ENCODE results near the gene ELMOD3.
"Not testable (repeated sequence)": the region's sequence is repeated elsewhere in the genome, so short reads cannot be mapped to it uniquely, and the experiment has no call there.

Gene ELMOD3

DNA sequence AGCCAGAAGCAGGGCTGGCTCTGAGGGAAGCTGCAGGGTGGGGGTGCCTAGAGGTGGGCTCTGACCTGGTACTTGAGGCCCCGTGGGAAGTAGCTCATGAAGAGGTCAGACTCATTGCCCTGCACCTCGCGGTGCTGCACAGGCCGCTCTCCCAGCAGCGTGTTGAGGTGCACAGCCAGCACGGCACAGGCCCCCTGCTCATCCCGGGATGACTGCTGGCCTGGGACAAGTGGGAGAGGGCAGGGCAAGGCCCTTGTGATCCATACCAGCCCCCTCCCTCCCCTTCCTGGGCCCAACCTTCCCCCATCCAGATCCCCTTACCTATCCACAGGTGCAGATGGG lies 46.9 kb downstream of the ELMOD3 start:
- no peak for DNase-seq (ENCODE audit: low read depth in 2 of 2)

DNA sequence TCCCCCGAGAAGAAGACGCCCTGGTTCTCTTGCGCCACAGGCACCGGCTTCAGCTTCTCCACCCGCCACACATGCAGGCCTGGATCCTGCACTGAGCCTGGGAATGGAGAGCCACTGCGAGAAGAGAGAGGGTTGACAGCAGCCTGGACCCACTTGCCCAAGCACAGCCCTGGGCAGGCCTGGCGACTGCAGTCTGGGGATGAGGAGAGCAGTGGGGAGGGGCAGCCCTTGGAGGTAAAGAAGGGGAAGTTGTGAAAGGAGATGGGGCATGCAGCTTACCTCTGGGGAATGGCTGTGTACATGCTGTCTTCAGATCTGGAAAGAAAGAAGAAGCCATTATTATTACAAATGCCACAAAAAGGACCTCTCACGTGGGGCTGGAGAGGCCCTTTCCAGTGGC lies 47.3 kb downstream of the ELMOD3 start:
- no peak for DNase-seq (ENCODE audit: low read depth in 2 of 2)

DNA sequence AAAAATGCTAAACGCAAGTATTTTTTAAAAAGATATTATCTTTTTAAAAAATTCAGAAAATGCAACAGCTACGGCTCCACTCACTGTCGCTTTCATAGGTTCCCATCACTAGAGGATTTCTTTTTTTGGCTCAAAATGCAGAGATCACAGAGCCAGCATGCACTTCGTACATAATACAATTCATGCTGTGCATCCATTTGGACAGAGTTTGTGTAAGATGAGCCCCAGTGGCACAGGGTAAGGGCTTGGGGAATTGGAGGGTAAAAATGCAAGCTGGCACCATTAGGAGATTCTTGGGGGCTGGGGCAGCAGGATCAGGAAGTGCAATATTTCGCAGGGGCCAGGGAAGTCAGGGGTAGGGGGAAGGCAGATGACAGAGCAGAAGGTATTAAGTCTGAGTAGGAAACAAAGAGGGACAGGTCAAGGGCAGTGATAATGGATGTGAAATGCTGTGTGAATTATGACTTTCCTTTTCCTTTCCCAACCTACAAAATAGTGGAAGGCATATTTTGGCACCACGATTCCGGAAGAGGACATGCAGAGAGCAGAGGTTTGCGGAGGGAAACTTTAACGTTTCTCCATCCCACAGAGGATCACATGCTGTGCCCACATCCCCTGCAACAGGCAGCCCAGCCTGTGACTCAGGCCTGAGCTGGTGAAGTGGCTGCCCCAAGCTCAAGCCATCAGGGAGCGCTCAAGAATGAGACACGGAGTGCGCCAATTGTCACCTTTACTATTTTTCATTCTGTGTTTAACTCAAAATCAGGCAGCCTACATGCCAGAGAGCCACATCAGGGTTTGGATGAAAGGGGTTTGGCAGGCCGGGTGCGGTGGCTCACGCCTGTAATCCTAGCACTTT lies 50.9 kb downstream of the ELMOD3 start:
- peak in 1 of 2 donors; percentile 60 for DNase-seq (ENCODE audit: low read depth in 2 of 2)

DNA sequence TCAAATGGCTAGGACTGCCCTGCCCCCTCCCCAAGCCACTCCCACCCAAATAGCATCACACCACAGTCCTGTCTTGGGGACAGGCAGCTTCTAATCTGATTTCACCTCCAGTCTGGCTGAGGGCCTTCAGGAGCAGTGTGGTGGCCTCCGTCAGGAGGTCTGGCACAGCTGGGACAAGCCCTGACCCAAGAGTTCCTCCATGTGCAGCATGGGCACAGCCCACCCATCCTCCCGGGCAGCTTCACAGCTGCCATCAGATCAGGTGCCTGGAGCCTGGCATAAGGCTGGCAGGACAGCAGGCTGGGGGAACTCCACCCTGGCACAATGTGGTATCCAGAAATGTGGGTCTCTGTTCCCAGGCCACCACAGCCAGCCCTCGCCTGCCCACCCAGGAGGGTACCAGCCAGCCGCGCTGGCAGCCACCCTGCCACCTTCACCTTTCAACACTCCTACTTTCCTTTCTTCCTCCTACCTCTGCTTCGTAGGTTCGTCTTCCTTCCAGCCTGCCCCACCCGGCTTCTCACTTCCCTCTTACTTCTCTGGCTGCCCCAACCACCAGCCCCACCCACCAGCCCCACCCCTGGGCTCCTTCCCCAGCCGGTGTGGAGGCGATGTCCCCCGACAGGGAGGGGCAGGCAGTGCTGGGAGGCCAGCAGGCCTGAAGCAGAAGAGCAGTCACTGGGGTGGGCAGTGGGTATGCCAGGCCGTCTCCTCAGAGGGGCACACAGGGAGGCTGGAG lies 55.4 kb downstream of the ELMOD3 start, which contains the start of gene CAPG:
Gene CAPG (minus strand): TSS at position 522 of the 739 bp plus-strand sequence. CDS start 8,221 bp downstream, outside the sequence.
- DNase-seq (ENCODE audit: low read depth in 2 of 2) = no peak

DNA sequence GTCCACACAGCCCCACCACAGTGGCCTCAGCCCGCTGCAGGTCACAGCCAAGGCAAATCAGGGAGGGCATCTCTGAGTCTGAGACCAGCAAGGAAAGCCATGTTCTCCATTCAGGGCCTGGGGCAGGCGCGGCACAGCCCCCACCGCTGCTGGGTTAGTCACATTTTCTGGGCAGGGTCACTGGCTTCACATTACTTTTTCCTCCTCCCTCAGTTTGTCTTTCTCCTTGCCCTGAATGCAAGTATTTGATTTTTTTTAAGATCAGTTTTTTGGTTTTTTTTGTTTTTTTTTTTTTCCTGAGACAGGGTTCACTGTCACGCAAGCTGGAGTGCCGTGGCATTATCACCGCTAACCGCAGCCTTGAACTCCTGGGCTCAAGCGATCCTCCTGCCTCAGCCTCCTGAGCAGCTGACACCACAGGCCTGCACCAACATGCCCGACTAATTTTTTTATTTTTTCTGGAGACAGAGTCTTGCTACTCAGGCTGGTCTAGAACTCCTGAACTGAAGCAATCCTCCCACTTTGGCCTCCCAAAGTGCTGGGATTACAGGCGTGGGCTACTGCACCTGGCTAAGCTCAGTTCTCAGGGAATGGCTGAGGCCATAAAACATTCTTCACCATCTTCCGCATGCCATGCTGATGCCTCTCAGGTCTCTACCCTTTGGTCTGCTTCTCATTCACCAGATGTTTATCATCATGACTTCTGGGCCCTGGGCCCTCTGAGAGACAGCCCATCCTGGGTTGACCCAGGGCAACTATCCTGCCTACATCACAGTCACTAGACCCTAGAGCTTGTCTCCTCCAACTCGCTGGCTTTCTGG lies 56.2 kb downstream of the ELMOD3 start:
- no peak for DNase-seq (ENCODE audit: low read depth in 2 of 2)

DNA sequence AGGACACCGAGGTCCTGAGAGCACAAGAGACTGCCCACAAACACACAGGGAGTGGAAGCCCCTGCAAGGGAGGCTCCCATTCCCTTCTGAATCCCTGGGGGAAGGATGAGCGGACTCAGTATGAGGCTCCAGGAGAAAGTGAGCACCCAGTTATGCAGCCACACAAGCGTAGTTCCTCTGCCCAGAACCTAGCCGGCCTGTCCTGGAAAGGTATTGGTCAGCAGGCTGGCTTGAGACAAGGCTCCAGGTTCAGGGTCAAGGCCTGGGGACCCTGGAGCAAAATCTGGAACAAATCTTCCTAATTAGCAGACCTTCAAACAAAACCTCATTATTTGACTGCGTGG lies 56.8 kb downstream of the ELMOD3 start:
- no peak for DNase-seq (ENCODE audit: low read depth in 2 of 2)

DNA sequence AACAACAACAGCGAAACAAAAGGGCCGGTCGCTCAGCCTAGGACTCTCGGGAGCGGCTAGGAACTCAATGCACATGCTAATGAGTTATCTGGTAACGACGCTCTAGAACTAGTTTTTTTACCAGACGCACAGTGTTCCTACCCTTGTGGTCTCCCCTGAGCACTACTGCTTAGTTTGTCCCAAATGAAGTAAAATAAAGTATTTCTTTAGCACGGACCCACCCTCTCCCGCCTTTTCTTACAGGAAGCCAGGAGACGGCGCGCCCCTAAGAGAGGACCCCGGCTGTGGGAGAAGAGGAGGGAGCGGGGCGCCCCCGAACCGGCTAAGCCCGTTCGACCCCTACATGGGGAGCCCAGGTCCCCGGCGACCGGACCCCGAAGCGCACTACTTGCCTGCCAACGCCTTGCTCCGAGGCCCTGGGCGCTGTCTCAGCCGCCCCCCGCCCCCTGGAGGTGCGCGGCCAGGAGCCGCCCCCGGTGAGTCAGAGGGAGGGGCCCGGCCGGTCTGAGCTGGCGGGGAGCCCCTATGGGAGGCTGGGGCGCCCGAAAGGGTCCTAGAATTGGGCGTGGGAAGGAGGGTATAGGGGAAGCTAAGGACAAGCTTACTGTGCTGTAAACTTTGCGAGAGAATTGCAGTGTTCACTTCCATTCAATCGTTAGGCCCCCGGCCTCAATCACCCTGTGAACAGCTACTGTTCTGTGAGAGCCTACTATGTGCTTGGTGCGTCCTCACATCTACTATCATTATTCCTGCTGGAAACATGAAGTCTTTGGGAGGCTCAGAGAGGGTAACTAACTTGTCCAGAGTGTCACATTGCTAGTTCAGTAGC lies 59.2 kb downstream of the ELMOD3 start:
- no peak for DNase-seq (ENCODE audit: low read depth in 2 of 2)

DNA sequence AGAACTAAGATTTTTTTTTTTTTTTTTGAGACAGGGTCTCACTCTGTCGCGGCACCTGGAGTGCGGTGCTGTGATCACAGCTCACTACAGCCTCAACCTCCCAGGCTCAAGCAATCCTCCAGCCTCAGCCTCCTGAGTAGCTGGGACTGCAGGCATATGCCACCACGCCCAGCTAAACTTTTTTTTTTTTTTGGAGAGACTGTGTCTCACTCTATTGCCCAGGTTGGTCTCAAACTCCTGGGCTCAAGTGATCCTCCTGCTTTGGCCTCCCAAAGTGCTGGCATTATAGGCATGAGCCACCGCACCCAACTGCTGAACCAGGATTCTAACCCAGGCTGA lies 59.8 kb downstream of the ELMOD3 start:
- not testable (repeated sequence) for DNase-seq (ENCODE audit: low read depth in 2 of 2)

DNA sequence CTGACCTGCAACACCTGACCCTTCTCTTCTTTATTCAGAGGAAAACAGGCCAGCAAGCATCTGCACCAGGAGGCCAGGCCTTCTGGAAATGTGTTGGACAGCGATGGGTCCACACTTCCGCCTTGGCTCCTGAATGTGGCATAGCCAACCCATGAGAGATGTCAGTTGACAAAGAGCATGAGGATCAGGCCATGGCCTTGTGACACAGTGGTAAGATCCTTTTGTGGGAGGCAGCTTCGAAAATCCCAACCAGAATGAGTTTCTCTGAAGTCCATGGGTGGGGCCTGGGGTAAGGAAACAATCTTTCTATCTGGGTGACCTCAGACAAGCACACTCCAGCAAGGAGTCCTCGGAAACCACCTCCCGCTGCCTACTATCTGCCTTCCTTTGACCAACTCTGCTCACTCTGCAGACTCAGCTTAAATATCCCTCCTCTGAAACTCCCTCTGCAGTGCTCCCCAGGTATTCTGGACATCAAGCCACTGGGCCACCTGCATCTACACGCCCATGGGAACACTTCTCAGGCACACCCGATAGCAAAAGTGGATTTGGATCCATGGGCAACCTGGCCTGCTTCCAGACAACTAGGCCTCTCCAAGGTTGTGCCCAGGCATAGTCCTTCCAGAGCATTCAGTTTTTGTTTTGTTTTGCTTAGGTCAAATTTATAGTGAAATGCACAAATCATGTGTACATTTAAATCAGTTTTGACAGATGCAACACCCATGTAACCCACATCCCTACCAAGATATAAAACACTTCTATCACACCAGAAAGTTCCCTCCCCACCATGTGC lies 60.4 kb downstream of the ELMOD3 start:
- DNase-seq (ENCODE audit: low read depth in 2 of 2) = no peak

DNA sequence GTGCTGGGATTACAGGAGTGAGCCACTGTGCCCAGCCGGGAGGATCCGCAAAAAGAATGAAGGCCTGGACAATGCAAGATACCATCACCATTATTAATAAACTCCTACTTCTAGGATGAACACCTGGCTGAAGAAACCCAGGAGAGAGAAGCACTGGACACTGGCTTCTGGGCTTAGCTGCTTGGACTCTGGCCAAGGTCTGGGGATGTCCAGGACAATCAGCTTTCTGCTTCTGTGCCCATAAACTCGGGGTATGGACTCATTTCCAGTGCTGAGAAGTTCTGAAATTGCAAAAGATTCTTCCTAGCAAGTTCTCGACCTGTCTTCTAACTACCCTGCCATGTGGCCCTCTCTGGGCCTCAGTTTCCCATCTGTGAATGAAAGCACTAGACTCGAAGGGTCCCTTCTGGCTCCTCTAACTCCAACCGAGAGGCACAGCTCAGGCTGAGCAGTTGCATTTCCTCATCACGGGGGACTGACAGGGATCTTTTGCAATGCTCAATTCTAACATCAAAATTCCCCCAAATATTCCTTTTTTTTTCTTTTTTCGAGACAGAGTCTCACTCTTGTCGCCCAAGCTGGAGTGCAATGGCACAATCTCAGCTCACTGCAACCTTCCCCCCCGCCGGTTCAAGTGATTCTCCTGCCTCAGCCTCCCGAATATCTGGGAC lies 61.5 kb downstream of the ELMOD3 start:
- DNase-seq (ENCODE audit: low read depth in 2 of 2) = no peak

DNA sequence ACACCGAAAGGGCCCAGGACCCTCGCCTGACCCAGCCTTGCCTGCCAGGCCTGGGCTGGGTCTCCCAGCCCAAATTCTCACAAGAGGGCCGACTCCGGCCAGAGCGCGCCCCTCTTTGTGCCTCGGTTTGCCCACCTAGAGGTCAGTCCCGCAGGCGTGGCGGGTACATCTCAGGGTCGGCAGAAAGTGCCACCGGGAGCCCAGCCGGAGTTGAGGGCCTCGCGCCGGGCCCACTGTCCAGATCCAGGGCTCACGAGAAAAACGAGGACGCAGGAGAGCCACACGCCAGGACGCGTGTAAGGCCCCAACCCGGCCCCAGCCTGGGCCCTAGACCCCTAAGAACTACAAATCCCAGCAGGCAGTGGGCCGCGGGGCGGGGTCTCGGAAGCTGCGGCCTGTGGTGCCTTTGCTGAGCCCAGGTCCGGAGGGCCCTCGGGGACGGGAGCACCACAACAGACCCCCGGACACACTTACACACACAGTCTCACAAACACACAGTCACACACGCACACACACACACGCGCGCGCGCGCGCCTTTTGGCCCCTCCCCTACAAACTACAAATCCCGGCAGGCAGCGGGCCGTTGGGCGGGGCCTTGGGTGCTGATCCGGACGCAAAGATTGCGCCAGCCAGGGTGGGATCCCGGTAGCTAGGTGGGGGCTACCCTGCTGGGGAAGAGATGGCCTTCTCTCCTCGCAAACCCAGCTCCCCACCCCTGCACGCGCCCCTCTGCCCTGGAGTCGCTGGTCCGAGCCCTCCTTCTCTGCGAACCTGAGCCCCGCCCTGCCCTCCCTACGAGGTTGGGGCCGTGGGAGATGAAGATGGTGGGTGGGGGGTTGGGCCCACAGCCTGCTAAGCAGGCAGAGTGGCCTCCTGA lies 63.8 kb downstream of the ELMOD3 start, which contains the start of gene SH2D6:
Gene SH2D6 (plus strand): TSS at position 583 of the 877 bp plus-strand sequence. CDS start 10,752 bp downstream, outside the sequence.
- DNase-seq (ENCODE audit: low read depth in 2 of 2) = peak; percentile 79 to 80

DNA sequence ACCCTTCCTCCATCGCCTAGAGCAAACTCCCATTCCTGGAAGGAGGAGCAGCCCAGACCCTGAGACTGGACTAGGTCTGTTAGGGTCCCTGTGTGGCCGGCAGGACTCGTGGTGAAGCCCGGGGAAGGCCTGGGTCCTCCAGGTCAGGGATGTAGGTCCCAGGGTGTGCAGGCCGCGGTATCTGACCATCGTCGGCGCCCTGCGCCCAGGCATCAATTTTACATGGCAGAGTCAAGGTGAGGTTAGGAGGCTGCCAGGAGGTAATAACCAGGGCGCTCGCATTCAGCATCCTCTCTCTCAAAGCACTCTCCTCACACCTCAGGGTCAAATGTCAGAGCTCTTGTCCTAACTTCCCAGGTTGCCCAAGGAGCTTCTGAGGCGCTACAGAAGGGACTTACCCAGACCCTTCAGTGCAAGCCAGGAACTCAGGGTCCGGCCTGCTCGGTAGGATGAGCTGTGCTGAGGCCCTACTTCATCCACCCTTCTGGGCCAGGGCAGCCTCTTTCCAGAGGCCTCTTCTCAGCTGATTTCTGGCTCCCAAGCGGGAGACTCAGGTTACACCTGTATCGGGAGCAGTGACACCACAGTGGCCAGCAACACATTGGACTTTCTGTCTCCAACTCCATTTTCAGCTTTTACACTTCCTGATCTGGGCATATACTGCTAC lies 64.6 kb downstream of the ELMOD3 start:
- DNase-seq (ENCODE audit: low read depth in 2 of 2) = no peak

DNA sequence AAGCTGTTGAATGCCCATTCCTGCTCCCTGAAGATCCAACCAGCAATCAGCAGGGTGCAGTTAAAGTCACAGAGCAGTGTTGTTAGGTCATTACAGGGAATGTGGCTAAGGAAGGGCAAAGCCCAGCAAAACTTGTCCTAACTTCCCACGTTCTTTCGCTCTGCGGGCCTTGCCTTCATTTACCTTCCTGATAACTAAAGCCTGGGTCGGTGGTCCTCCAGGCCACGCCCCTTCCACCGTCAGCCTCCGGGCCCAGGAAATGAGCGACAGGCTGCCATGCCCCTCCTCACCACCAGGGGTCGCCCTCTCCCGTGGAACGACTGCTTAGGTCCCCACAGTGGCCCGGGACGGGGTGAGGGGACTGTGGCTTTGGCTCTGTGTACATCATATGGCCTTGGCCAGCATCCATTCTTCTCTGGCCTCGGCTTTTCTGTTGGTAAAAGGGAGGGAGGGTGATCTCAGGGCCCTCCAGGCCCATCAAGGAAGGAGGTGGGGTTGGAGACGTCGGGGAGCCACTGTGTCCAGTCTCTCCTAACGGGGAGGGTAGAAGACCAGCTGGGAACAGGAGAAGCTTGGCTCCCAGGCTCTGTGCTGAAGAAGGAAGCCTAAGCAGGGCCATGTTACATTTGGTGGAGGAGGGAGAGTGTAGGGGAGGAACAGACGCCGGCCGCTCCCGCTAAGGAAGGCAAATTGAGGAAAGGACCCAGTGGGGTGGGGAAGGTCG lies 66.1 kb downstream of the ELMOD3 start:
- DNase-seq (ENCODE audit: low read depth in 2 of 2) = peak; percentile 86 to 97

DNA sequence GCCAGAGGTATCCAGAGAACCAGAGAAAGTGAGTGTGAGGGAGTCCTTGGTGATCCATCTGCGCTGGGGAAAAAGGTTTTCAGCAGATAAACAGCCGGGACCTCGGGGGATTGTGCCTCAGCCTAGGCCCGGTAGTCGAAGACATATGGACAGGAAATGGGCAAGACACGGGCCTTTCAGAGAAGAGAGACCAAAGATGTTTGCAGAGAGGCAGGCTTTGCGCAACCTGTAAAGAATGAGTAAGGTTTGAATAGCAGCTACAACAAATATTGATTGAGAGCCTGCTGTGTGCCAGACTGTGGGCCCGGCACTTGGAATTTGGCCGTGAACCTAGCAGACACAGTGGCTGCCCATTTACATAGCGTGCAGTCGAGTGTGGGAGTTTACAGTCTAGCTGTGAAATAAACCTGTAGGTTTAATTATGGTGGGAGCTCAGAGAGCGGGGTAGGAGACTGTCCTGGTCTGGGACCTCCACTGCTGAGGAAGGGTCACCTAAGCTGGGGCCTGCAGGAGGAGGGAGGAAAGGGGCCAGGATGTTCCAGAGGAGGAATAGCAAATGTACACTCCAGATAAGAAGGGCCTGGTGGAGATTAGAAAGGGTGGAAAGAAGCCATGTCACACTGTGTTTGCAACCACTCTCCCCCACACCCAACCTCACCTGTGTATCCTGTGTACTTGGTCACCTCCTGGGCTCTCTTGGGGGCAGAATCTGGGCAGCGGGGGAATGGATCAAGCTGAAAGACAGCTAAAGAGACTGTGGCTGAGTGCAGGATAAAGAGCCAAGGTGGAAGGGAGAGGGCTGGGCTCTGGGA lies 66.9 kb downstream of the ELMOD3 start:
- DNase-seq (ENCODE audit: low read depth in 2 of 2) = no peak

DNA sequence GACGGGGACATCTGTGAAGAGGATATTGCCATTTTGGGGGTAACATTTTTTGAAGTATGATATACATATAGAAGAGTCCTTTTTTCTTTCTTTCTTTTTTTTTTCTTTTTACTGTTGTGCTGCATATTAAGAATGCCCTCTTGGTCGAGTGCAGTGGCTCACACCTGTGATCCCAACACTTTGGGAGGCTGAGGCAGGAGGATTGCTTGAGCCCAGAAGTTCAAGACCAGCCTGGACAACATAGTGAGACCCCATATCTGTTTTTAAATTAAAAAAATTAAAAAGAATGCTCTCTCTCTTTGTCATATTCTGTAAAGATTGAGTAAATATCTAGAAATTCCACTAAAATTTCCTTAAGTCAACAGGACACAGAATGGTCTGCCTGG lies 67.5 kb downstream of the ELMOD3 start:
- DNase-seq (ENCODE audit: low read depth in 2 of 2) = no peak

DNA sequence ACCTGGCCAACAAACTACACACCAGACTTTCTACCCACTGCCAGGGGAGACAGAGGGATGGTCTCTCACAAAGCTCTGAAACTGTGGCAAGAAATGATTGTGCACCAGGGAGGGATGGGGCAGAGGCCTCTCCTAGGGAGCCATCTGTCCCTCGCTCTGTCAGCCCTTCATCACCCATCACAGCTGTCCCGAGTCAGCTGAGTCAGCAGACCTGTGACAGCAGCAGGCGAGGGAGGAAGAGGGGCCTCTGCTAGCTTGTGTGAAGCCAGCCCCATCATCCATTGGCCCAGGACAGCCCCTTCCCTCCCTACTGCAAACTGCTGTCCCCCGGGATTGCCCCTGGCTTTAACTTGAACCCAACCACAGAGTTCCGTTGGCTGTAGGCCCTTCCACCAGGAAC lies 69.0 kb downstream of the ELMOD3 start:
- DNase-seq (ENCODE audit: low read depth in 2 of 2) = no peak

DNA sequence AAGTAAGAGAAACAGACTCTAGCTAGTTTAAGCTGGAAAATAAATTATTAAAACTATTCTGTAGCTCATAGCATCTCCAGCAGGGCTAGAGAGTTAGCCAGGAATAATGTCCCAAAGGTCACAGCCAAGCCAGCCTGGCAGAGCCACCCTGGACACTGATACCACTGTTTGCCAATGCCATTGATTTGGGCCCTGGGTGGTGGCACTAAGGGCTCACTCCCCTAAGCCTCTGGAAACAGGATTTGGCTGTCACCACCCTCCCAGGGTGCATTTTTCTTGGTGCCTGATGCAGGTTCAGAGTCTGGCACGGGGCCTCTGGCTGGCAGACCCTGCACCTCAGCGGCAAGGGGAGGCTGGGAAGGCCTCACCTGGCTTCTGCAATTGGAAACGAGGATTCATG lies 71.0 kb downstream of the ELMOD3 start:
- no peak for DNase-seq (ENCODE audit: low read depth in 2 of 2)

All from stimulated activated CD4-positive, alpha-beta T cell treated with anti-CD3 and anti-CD28 coated beads, Interleukin-4, amount 100 ng/mL, for 48 hours (primary cell).